HL-60 (cell line): Measurements from ENCODE around the gene MED13L.

Experiments used
- DNase-seq, 2 experiments: peaks; one replicate each; pipeline ENCODE4 v3.0.0-alpha.2; 2010 to 2020; ENCODE audit warnings: low read depth in 1 of 2, low spot score in 1 of 2
- H3K27ac ChIP-seq: fragments of 250-450 bp; sonication (Bioruptor Pico); replicated peaks from 2 replicates; pipeline ENCODE4 v1.5.1; 2020; ENCODE audit warnings: mild to moderate bottlenecking, moderate library complexity
- H3K27me3 ChIP-seq: fragments of 250-450 bp; sonication (Bioruptor Pico); 2 replicates; pipeline ENCODE4 v1.5.1; 2021; ENCODE audit warnings: mild to moderate bottlenecking, moderate library complexity; ENCODE audit not compliant: insufficient read depth, poor library complexity, severe bottlenecking
- H3K4me3 ChIP-seq: replicated peaks from 2 replicates; pipeline ENCODE4 v1.5.1; 2011; ENCODE audit warnings: mild to moderate bottlenecking, control low read depth, low read length; ENCODE audit not compliant: insufficient read depth
- CTCF ChIP-seq: IDR thresholded peaks from one replicate; pipeline ENCODE4 v1.5.1; 2011; ENCODE audit warnings: low read length, control low read depth, inconsistent platforms; ENCODE audit not compliant: insufficient read depth
- GABPA ChIP-seq: IDR thresholded peaks from 2 replicates; pipeline ENCODE4 v1.6.1; 2012; ENCODE audit warnings: low read depth
- POLR2AphosphoS5 ChIP-seq: IDR thresholded peaks from 2 replicates; pipeline ENCODE4 v1.6.1; 2012; ENCODE audit warnings: low read depth
- REST ChIP-seq: IDR thresholded peaks from 2 replicates; pipeline ENCODE4 v1.6.1; 2012; ENCODE audit warnings: low read depth; ENCODE audit not compliant: insufficient replicate concordance
- SPI1 ChIP-seq: IDR thresholded peaks from 2 replicates; pipeline ENCODE4 v1.6.1; 2012; ENCODE audit warnings: low read depth, mild to moderate bottlenecking, borderline replicate concordance

The MED13L gene

GRCh38 chr12:116156614-116157013 is 120.9 kb downstream of the MED13L start:
- no peak for DNase-seq
- H3K27ac ChIP-seq, result no peak overlapping the region
- no peaks in the 10 kb centered on the region for H3K27me3 ChIP-seq
- no peak overlapping the region for H3K4me3 ChIP-seq
- TF ChIP-seq GABPA (no peak), SPI1 (no peak), REST (no peak), CTCF (no peak), POLR2AphosphoS5 (no peak)

GRCh38 chr12:116155383-116155782 is 122.1 kb downstream of the MED13L start:
- H3K27ac ChIP-seq, result no peak overlapping the region
- H3K4me3 ChIP-seq, result no peak overlapping the region
- no peak for TF ChIP-seq POLR2AphosphoS5
- TF ChIP-seq REST, result no peak
- no peak for TF ChIP-seq GABPA
- TF ChIP-seq CTCF, result no peak
- no peak for TF ChIP-seq SPI1
- DNase-seq, result no peak
- no peaks in the 10 kb centered on the region for H3K27me3 ChIP-seq

GRCh38 chr12:116153983-116154382 is 123.5 kb downstream of the MED13L start:
- TF ChIP-seq REST, result no peak
- no peak for TF ChIP-seq SPI1
- TF ChIP-seq GABPA, result no peak
- TF ChIP-seq CTCF, result no peak
- no peak for TF ChIP-seq POLR2AphosphoS5
- H3K27ac ChIP-seq, result no peak overlapping the region

More at GRCh38 chr12:116153983-116154382, 123.5 kb downstream of the MED13L start:
- DNase-seq, result no peak
- H3K27me3 ChIP-seq, result no peaks in the 10 kb centered on the region
- no peak overlapping the region for H3K4me3 ChIP-seq
